ENCODE data around the gene FEZ2.

Gene FEZ2

DNA sequence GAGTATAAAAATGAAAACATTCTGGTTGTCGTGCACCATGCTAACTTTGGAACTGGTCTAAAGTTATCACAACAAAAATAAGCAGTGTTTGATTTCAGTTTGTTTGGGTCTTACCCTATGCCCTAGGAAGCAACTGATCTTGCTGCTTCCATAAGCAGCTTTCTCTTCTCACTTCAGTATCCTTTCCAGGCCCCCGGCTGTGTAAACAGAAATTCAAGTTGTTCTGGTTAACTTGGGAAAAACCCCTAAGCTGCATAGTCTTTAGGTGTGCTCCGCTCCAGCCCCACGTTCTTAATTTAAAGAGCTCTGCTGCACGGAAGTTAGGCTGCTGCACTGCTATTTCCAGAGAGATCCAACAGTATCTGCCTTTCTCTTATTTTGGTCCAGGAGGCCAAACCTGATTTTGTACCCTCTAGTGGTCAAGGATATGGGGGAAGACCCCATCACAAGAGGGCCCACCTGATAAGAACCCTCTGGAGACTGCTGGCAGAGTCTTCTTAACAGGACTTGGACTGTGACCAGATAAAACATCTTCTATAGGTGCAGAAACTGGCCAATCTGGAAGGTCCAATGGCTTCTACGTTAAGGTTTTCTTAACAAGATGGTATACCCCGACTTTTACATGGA is 69.1 kb downstream of the FEZ2 start:
- Mint-ChIP-seq H3K27ac (peak overlapping the region; percentile 98), H3K4me3 (no peak overlapping the region), H3K9me3 (no peaks in the 10 kb centered on the region), H3K36me3 (ENCODE audit: low read depth) (peaks cover 45% of the 10 kb centered on the region), H3K4me1 (peaks cover 41% of the 10 kb centered on the region), H3K27me3 (ENCODE audit: low read depth, poor library complexity) (no peaks in the 10 kb centered on the region)
- TF ChIP-seq, protein P1, sequence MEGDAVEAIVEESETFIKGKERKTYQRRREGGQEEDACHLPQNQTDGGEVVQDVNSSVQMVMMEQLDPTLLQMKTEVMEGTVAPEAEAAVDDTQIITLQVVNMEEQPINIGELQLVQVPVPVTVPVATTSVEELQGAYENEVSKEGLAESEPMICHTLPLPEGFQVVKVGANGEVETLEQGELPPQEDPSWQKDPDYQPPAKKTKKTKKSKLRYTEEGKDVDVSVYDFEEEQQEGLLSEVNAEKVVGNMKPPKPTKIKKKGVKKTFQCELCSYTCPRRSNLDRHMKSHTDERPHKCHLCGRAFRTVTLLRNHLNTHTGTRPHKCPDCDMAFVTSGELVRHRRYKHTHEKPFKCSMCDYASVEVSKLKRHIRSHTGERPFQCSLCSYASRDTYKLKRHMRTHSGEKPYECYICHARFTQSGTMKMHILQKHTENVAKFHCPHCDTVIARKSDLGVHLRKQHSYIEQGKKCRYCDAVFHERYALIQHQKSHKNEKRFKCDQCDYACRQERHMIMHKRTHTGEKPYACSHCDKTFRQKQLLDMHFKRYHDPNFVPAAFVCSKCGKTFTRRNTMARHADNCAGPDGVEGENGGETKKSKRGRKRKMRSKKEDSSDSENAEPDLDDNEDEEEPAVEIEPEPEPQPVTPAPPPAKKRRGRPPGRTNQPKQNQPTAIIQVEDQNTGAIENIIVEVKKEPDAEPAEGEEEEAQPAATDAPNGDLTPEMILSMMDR (IDR thresholded peaks at IDR 0.05): no peak
- DNase-seq: no peak

DNA sequence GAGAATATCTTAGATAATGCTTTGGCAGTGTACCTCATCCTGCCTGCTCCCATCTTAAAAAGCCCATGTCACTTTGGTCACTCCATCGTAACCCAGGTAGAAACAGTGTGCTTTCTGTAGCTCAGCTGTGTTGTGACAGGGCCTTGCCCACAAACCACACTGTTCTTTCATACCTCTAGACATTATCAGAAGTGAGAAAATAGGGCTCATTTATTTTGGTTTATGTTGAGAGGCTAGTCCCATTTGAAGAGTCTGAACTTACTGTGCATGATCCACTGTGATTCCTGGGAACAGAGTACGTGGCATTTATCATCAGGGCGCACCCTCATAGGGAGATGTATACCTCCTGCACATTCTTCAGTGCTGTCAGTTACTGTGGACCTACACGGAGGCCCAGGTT is 69.7 kb downstream of the FEZ2 start:
- H3K4me3 Mint-ChIP-seq: peak overlapping the region; percentile 18
- peaks cover 51% of the 10 kb centered on the region for H3K36me3 Mint-ChIP-seq (ENCODE audit: low read depth)
- peak overlapping the region; percentile 98 for H3K27ac Mint-ChIP-seq
- TF ChIP-seq, protein P1 (IDR thresholded peaks at IDR 0.05): no peak
- no peaks in the 10 kb centered on the region for H3K9me3 Mint-ChIP-seq
- peaks cover 41% of the 10 kb centered on the region for H3K4me1 Mint-ChIP-seq
- H3K27me3 Mint-ChIP-seq (ENCODE audit: low read depth, poor library complexity): no peaks in the 10 kb centered on the region
- DNase-seq: no peak

DNA sequence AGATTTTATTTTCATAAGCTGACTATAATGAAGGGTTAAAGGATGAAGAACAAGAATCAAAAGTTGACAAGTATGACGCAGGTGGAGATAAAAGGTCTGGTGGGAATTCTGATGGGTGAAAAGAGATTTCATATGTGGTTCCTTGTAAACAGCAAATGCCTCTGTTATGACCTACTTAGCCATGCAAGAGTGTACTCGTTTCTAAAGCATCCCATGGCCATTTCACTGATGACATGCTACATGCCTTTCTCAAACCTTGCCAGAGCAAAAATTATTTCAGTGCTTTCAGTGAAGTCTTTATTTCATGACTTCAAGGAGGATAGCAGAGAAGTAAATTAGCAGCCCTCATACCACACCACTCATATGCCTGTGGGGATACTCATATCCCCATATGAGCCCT is 71.7 kb downstream of the FEZ2 start:
- Mint-ChIP-seq H3K4me3 (no peak overlapping the region), H3K27me3 (ENCODE audit: low read depth, poor library complexity) (no peaks in the 10 kb centered on the region), H3K27ac (no peak overlapping the region), H3K9me3 (no peaks in the 10 kb centered on the region), H3K36me3 (ENCODE audit: low read depth) (peaks cover 54% of the 10 kb centered on the region), H3K4me1 (peaks cover 33% of the 10 kb centered on the region)
- TF ChIP-seq, protein P1 (IDR thresholded peaks at IDR 0.05): no peak
- no peak for DNase-seq

DNA sequence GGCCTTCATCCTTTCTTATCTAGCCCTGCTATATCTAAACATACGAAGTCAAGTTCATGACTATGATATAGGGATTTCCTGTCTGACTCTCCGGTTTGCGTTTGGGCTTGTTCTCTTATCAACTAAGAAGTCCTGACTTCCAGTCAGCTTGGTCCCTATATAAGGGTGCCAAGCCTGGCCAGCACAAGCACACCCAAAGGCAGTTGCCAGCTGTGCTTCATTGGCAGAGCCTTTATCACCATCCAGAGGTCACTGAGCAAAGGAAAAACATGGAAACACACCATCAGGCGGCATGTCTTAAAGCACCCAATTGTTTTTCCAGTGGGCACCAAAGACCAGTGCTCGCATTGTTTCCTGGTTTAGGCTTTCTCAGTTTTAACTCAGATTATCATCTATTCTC is 72.7 kb downstream of the FEZ2 start:
- TF ChIP-seq, protein P1 (IDR thresholded peaks at IDR 0.05): no peak
- Mint-ChIP-seq H3K4me1 (peaks cover 24% of the 10 kb centered on the region), H3K9me3 (no peaks in the 10 kb centered on the region), H3K27me3 (ENCODE audit: low read depth, poor library complexity) (no peaks in the 10 kb centered on the region), H3K27ac (no peak overlapping the region), H3K4me3 (no peak overlapping the region), H3K36me3 (ENCODE audit: low read depth) (peaks cover 57% of the 10 kb centered on the region)
- DNase-seq: no peak

DNA sequence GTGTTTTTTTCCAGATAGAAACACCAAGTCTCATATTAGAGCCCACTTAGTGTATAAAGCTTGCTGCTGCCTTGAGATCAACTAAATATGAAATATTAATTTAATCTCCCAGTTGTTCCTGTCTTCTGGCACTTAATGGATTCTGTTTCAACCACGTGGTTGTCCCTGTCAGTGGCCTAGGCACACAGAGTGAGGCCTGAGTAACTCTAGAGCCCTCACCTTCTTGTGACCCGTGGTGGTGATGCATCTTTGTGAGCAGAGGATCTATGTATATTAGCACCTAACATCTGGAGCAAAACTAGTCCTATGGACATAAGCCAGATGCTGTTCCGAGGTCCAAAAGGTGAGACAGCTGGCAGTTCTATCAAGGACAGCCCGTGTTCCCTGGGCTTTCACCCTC is 74.8 kb downstream of the FEZ2 start:
- Mint-ChIP-seq H3K4me3 (no peak overlapping the region), H3K27ac (no peak overlapping the region), H3K27me3 (ENCODE audit: low read depth, poor library complexity) (no peaks in the 10 kb centered on the region), H3K9me3 (no peaks in the 10 kb centered on the region), H3K36me3 (ENCODE audit: low read depth) (peaks cover 74% of the 10 kb centered on the region), H3K4me1 (peaks cover 5% of the 10 kb centered on the region)
- DNase-seq: no peak
- TF ChIP-seq, protein P1 (IDR thresholded peaks at IDR 0.05): no peak

DNA sequence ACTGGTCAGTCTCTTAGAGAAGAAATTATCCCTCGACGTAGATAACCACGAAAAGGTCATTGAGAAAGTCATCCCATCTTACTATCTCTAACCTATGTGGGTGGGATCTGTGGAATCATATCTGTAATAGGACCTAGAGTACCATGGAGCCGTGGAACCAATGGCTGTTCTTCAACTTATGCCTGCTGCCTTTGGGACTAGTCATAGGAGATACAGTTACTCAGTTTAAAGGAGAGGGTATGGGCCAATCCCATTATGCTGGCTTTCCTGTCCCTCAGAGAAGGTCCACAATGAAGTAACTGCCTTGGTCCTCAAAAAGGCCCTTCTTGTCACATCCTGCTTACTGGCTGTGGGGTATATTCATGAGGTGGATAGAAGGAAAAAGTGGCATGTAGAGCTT is 77.5 kb downstream of the FEZ2 start:
- DNase-seq: no peak
- Mint-ChIP-seq H3K9me3 (no peaks in the 10 kb centered on the region), H3K4me1 (no peaks in the 10 kb centered on the region), H3K27ac (no peak overlapping the region), H3K27me3 (ENCODE audit: low read depth, poor library complexity) (no peaks in the 10 kb centered on the region), H3K36me3 (ENCODE audit: low read depth) (peaks cover 84% of the 10 kb centered on the region), H3K4me3 (no peak overlapping the region)
- TF ChIP-seq, protein P1 (IDR thresholded peaks at IDR 0.05): no peak
